SK-N-SH treated with all-trans-retinoic acid at 6 μM for 48 hours (cell line): Measurements from ENCODE around the gene PIK3AP1.

ENCODE experiments used
- ARNTL ChIP-seq: fragments of 450-650 bp; formaldehyde crosslinking; IDR thresholded peaks from 2 replicates; pipeline ENCODE4 v1.5.0; 2020; ENCODE audit warnings: low read depth, mild to moderate bottlenecking, moderate library complexity, borderline replicate concordance
- BACH2 ChIP-seq: fragments of 250-450 bp; sonication (Bioruptor Pico); IDR thresholded peaks from 2 replicates; pipeline ENCODE4 v1.9.0; 2021; ENCODE audit warnings: mild to moderate bottlenecking, borderline replicate concordance
- ISL1 ChIP-seq: fragments of 250-450 bp; sonication (Bioruptor Pico); IDR thresholded peaks from 2 replicates; pipeline ENCODE4 v2.1.2; 2022; ENCODE audit warnings: mild to moderate bottlenecking, moderate library complexity
- OSR1 ChIP-seq: fragments of 250-450 bp; sonication (Bioruptor Pico); IDR thresholded peaks from 2 replicates; pipeline ENCODE4 v1.8.0; 2022; ENCODE audit warnings: moderate library complexity, mild to moderate bottlenecking, inconsistent platforms
- PPARA ChIP-seq: fragments of 250-450 bp; sonication (Bioruptor Pico); IDR thresholded peaks from 2 replicates; pipeline ENCODE4 v1.5.0; 2020; ENCODE audit warnings: mild to moderate bottlenecking, borderline replicate concordance
- RARB ChIP-seq: fragments of 250-450 bp; sonication (Bioruptor Pico); IDR thresholded peaks from 2 replicates; pipeline ENCODE4 v1.8.0; 2021; ENCODE audit warnings: mild to moderate bottlenecking, moderate library complexity
- SNAI2 ChIP-seq: fragments of 250-450 bp; sonication (Bioruptor Pico); IDR thresholded peaks from 2 replicates; pipeline ENCODE4 v1.5.0; 2020; ENCODE audit warnings: mild to moderate bottlenecking, moderate library complexity
- ZFP30 ChIP-seq: fragments of 450-650 bp; formaldehyde crosslinking; IDR thresholded peaks from 2 replicates; pipeline ENCODE4 v1.5.0; 2022; ENCODE audit warnings: mild to moderate bottlenecking, moderate library complexity
- ZNF70 ChIP-seq: fragments of 450-650 bp; formaldehyde crosslinking; IDR thresholded peaks from 2 replicates; pipeline ENCODE4 v1.5.0; 2020; ENCODE audit warnings: mild to moderate bottlenecking, moderate library complexity
- TF ChIP-seq, protein P1 (sequence below): fragments of 250-450 bp; sonication (Bioruptor Pico); IDR thresholded peaks from 2 replicates; pipeline ENCODE4 v1.8.0; 2020; ENCODE audit warnings: mild to moderate bottlenecking, moderate library complexity, borderline replicate concordance
- TF ChIP-seq, protein P2 (sequence below): fragments of 250-450 bp; sonication (Bioruptor Pico); IDR thresholded peaks from 2 replicates; pipeline ENCODE4 v1.5.1; 2021; ENCODE audit warnings: mild to moderate bottlenecking, moderate library complexity
- TF ChIP-seq, protein P3 (sequence below): fragments of 250-450 bp; sonication (Bioruptor Pico); IDR thresholded peaks from 2 replicates; pipeline ENCODE4 v1.5.0; 2020; ENCODE audit warnings: mild to moderate bottlenecking, moderate library complexity

DNA sequence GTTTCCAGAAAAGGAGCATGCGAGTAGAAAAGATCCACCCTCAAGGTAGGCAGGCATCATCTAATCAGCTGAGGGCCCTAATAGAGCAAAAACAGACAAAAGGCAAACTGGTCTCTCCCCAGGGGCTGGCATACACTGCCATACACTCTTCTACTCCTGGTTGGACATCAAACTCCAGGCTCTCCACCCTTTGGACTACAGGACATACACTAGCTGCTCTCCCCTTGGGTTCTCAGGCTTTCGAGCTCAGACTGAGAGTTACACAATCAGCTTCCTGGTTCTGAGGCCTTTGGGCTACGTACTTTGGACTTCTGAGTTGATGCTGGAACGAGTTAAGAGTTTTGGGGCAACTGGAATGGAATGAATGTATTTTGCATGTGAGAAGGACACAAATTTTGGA is 82.6 kb downstream of the PIK3AP1 start:
- TF ChIP-seq, protein P1, sequence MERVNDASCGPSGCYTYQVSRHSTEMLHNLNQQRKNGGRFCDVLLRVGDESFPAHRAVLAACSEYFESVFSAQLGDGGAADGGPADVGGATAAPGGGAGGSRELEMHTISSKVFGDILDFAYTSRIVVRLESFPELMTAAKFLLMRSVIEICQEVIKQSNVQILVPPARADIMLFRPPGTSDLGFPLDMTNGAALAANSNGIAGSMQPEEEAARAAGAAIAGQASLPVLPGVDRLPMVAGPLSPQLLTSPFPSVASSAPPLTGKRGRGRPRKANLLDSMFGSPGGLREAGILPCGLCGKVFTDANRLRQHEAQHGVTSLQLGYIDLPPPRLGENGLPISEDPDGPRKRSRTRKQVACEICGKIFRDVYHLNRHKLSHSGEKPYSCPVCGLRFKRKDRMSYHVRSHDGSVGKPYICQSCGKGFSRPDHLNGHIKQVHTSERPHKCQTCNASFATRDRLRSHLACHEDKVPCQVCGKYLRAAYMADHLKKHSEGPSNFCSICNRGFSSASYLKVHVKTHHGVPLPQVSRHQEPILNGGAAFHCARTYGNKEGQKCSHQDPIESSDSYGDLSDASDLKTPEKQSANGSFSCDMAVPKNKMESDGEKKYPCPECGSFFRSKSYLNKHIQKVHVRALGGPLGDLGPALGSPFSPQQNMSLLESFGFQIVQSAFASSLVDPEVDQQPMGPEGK (CRISPR knock-in tag), result no peak
- TF ChIP-seq, protein P2, sequence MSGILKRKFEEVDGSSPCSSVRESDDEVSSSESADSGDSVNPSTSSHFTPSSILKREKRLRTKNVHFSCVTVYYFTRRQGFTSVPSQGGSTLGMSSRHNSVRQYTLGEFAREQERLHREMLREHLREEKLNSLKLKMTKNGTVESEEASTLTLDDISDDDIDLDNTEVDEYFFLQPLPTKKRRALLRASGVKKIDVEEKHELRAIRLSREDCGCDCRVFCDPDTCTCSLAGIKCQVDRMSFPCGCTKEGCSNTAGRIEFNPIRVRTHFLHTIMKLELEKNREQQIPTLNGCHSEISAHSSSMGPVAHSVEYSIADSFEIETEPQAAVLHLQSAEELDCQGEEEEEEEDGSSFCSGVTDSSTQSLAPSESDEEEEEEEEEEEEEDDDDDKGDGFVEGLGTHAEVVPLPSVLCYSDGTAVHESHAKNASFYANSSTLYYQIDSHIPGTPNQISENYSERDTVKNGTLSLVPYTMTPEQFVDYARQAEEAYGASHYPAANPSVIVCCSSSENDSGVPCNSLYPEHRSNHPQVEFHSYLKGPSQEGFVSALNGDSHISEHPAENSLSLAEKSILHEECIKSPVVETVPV (CRISPR knock-in tag), result no peak
- TF ChIP-seq PPARA (CRISPR knock-in tag), result no peak
- no peak for TF ChIP-seq ISL1 (CRISPR knock-in tag)
- TF ChIP-seq ARNTL (CRISPR knock-in tag), result no peak
- TF ChIP-seq SNAI2 (CRISPR knock-in tag), result no peak
- TF ChIP-seq ZFP30 (CRISPR knock-in tag), result no peak
- TF ChIP-seq ZNF70, result no peak
- no peak for TF ChIP-seq RARB (CRISPR knock-in tag)
- no peak for TF ChIP-seq BACH2 (CRISPR knock-in tag)
- TF ChIP-seq, protein P3, sequence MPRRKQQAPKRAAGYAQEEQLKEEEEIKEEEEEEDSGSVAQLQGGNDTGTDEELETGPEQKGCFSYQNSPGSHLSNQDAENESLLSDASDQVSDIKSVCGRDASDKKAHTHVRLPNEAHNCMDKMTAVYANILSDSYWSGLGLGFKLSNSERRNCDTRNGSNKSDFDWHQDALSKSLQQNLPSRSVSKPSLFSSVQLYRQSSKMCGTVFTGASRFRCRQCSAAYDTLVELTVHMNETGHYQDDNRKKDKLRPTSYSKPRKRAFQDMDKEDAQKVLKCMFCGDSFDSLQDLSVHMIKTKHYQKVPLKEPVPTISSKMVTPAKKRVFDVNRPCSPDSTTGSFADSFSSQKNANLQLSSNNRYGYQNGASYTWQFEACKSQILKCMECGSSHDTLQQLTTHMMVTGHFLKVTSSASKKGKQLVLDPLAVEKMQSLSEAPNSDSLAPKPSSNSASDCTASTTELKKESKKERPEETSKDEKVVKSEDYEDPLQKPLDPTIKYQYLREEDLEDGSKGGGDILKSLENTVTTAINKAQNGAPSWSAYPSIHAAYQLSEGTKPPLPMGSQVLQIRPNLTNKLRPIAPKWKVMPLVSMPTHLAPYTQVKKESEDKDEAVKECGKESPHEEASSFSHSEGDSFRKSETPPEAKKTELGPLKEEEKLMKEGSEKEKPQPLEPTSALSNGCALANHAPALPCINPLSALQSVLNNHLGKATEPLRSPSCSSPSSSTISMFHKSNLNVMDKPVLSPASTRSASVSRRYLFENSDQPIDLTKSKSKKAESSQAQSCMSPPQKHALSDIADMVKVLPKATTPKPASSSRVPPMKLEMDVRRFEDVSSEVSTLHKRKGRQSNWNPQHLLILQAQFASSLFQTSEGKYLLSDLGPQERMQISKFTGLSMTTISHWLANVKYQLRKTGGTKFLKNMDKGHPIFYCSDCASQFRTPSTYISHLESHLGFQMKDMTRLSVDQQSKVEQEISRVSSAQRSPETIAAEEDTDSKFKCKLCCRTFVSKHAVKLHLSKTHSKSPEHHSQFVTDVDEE (CRISPR knock-in tag), result no peak
- no peak for TF ChIP-seq OSR1 (CRISPR knock-in tag)
